IMR-90 (cell line): Measurements from ENCODE around the gene ACLY. TPM values are rescaled to one million over a fixed set of nuclear protein-coding genes. Genes with fewer than 3 reads are reported as not detected.
A peak's percentile ranks its signal among the peaks of the same experiment; 100 is the strongest.

Experiments
- ATAC-seq: fragments of 200-7000 bp; cut with Tn5 transposase; 2 replicates; pipeline ENCODE4 v1.9.1; 2020; ENCODE audit warnings: low read depth, mild to moderate bottlenecking, moderate library complexity
- BruUV-seq: library from RNA; stranded (reverse); fragments of 400-500 nt; replicated peaks from 2 replicates; lab custom pipeline; 2021; lab: Mats Ljungman, UMichigan
- CTCF ChIA-PET: fragments of 300-600 bp; formaldehyde crosslinking; extraction: SDS; loops from one replicate; lab custom pipeline; 2021; ENCODE audit warnings: antibody characterized with exemption; lab: Yijun Ruan, JAX
- POLR2A ChIA-PET: fragments of 300-600 bp; sonication (Branson Sonifier 250); formaldehyde crosslinking; loops from one replicate; lab custom pipeline; 2022; ENCODE audit warnings: antibody characterized with exemption; ENCODE audit not compliant: unreplicated experiment; lab: Charles Lee
- DNase-seq: peaks from one replicate; pipeline ENCODE4 v3.0.0; 2013
- H2AFZ ChIP-seq: replicated peaks from 2 replicates; pipeline ENCODE3; 2013; ENCODE audit warnings: low read length, mild to moderate bottlenecking; ENCODE audit not compliant: poor library complexity
- H2AK5ac ChIP-seq: 2 replicates; pipeline ENCODE4 v1.6.1; 2013; ENCODE audit warnings: low read depth, low read length, inconsistent platforms
- H2AK9ac ChIP-seq: replicated peaks from 2 replicates; pipeline ENCODE3; 2013; ENCODE audit warnings: mild to moderate bottlenecking, low read depth, low read length, moderate library complexity; ENCODE audit not compliant: poor library complexity
- H2BK120ac ChIP-seq: 2 replicates; pipeline ENCODE4 v1.6.1; 2013; ENCODE audit warnings: low read depth, low read length, inconsistent platforms
- H2BK15ac ChIP-seq: 3 replicates; pipeline ENCODE4 v1.6.1; 2013; ENCODE audit warnings: low read depth, low read length, inconsistent platforms
- H2BK20ac ChIP-seq: 2 replicates; pipeline ENCODE4 v1.6.1; 2013; ENCODE audit warnings: low read depth, mild to moderate bottlenecking, inconsistent platforms, low read length, moderate library complexity
- H2BK5ac ChIP-seq: 2 replicates; pipeline ENCODE4 v1.6.1; 2013; ENCODE audit warnings: mild to moderate bottlenecking, low read depth, low read length, inconsistent platforms; ENCODE audit not compliant: poor library complexity, severe bottlenecking
- H3K14ac ChIP-seq: replicated peaks from 2 replicates; pipeline ENCODE4 v1.6.1; 2013; ENCODE audit warnings: low read depth, low read length, inconsistent platforms
- H3K18ac ChIP-seq: 2 replicates; pipeline ENCODE4 v1.6.1; 2013; ENCODE audit warnings: low read depth, low read length, control low read depth
- H3K23ac ChIP-seq: 2 replicates; pipeline ENCODE4 v1.6.1; 2013; ENCODE audit warnings: low read depth, low read length, inconsistent platforms
- H3K27ac ChIP-seq: 2 replicates; pipeline ENCODE4 v1.5.1; 2013; ENCODE audit warnings: mild to moderate bottlenecking, control low read depth, low read length; ENCODE audit not compliant: insufficient read depth
- H3K27me3 ChIP-seq: 2 replicates; pipeline ENCODE4 v1.6.1; 2013; ENCODE audit warnings: low read length; ENCODE audit not compliant: control insufficient read depth, insufficient read depth
- H3K36me3 ChIP-seq: 2 replicates; pipeline ENCODE4 v1.6.1; 2013; ENCODE audit warnings: low read length, mixed read lengths; ENCODE audit not compliant: control insufficient read depth, insufficient read depth
- H3K4ac ChIP-seq: 2 replicates; pipeline ENCODE4 v1.6.1; 2013; ENCODE audit warnings: low read depth, low read length, inconsistent platforms
- H3K4me1 ChIP-seq: 2 replicates; pipeline ENCODE4 v1.6.1; 2013; ENCODE audit warnings: low read length, mixed read lengths; ENCODE audit not compliant: control insufficient read depth, insufficient read depth
- H3K4me2 ChIP-seq: 2 replicates; pipeline ENCODE4 v1.6.1; 2013; ENCODE audit warnings: low read depth, mild to moderate bottlenecking, control low read depth, low read length, moderate library complexity
- H3K4me3 ChIP-seq: 2 replicates; pipeline ENCODE4 v1.5.1; 2013; ENCODE audit warnings: low read depth, mild to moderate bottlenecking, control low read depth, low read length, moderate library complexity; ENCODE audit not compliant: insufficient read depth
- H3K56ac ChIP-seq: 2 replicates; pipeline ENCODE4 v1.6.1; 2013; ENCODE audit warnings: low read length, inconsistent platforms; ENCODE audit not compliant: insufficient read depth; ENCODE audit errors: extremely low read depth
- H3K79me1 ChIP-seq, 2 experiments: 2 replicates each; pipeline ENCODE4 v1.6.1; 2013; ENCODE audit warnings: low read length in 2 of 2, inconsistent platforms in 1 of 2, low read depth in 1 of 2
- H3K9ac ChIP-seq: 2 replicates; pipeline ENCODE4 v1.6.1; 2013; ENCODE audit warnings: low read depth, low read length, control low read depth
- H3K9me1 ChIP-seq: 2 replicates; pipeline ENCODE4 v1.6.1; 2013; ENCODE audit warnings: low read length, inconsistent platforms; ENCODE audit not compliant: insufficient read depth
- H3K9me3 ChIP-seq: 2 replicates; pipeline ENCODE4 v1.6.1; 2013; ENCODE audit warnings: low read length; ENCODE audit not compliant: control insufficient read depth, insufficient read depth
- H4K20me1 ChIP-seq: 2 replicates; pipeline ENCODE4 v1.6.1; 2013; ENCODE audit warnings: low read length, inconsistent platforms; ENCODE audit not compliant: insufficient read depth
- H4K5ac ChIP-seq: 2 replicates; pipeline ENCODE4 v1.6.1; 2013; ENCODE audit warnings: mild to moderate bottlenecking, low read depth, low read length, control low read depth
- H4K8ac ChIP-seq, 2 experiments: 2 replicates each; pipeline ENCODE4 v1.6.1; 2013; ENCODE audit warnings: low read depth in 2 of 2, low read length in 2 of 2, control low read depth in 1 of 2, inconsistent platforms in 1 of 2
- H4K91ac ChIP-seq: 2 replicates; pipeline ENCODE4 v1.6.1; 2013; ENCODE audit warnings: low read depth, low read length, inconsistent platforms; ENCODE audit not compliant: insufficient read depth
- MAFK ChIP-seq: IDR thresholded peaks from 2 replicates; pipeline ENCODE4 v1.6.1; 2012; ENCODE audit warnings: low read depth, low read length, improper control_type of control experiment
- MXI1 ChIP-seq: IDR thresholded peaks from 2 replicates; pipeline ENCODE4 v1.6.1; 2012; ENCODE audit warnings: low read depth, mild to moderate bottlenecking, low read length, moderate library complexity, borderline replicate concordance
- WGBS, 2 experiments: methylation state at CpG; one replicate each; pipeline versions ENCODE4 v1.1.5 to v1.1.7; 2013; ENCODE audit warnings: missing lambda C conversion rate in 2 of 2; ENCODE audit not compliant: insufficient read length in 1 of 2; ENCODE audit errors: extremely low coverage in 2 of 2; 5-methylcytosine and 5-hydroxymethylcytosine counted together
- dilution Hi-C: fragments of 300-500 bp; cut with HindIII; formaldehyde crosslinking; loops from one replicate; pipeline ENCODE4 v1.14.3; 2018; ENCODE audit warnings: low sequenced_read_pairs; ENCODE audit not compliant: unreplicated experiment
- in situ Hi-C: fragments of 300-500 bp; cut with MboI; formaldehyde crosslinking; loops from 3 replicates; pipeline ENCODE4 v1.14.3; 2019; ENCODE audit warnings: low sequenced_read_pairs, inconsistent platforms, mixed read lengths
- intact Hi-C: fragments of 100-400 bp; cut with micrococcal nuclease; formaldehyde crosslinking; loops from 2 replicates; pipeline ENCODE4 v1.10.0; 2022
- polyA plus RNA-seq, 3 experiments: library from polyadenylated mRNA; depleted of rRNA; stranded (reverse); fragments of >200 nt; gene quantifications; 2 replicates each; pipeline ENCODE4 v1.2.3, GENCODE V29; 2012; ENCODE audit warnings: low replicate concordance in 1 of 3
- total RNA-seq: library from RNA; depleted of rRNA; stranded (reverse); fragments of >200 nt; gene quantifications from 2 replicates; pipeline ENCODE4 v1.2.3, GENCODE V29; 2012

Gene ACLY
- total and polyA plus RNA-seq, 2 of the 4 experiments (the other 2 are of a cell fraction), result 167 to 230 TPM

DNA sequence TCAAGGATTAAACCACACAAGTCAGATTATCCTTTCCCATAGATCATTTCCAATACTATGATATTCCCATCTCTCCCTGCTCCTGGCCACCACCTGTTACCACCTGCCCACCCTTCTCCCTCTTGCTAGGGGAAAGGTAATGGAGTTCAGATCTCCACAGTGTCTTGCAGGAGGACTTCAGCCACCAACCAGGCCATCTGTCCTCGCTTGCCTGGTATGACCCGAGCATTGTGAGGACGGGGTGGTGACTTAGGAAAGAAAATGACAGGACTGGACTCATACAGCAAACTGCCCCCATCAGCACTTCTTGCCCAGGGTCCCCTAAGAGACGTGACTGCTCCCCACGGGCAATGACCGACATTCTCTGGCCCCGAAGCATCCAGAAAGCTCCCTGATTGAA is 95.2 kb downstream of the ACLY start:
- H3K56ac ChIP-seq, result no peak overlapping the region
- H2BK15ac ChIP-seq, result no peak overlapping the region
- no peak overlapping the region for H2BK20ac ChIP-seq
- no peak overlapping the region for H3K9ac ChIP-seq
- H3K18ac ChIP-seq, result no peak overlapping the region
- H3K36me3 ChIP-seq, result peaks cover 45% of the 10 kb centered on the region
- no peak overlapping the region for H2BK120ac ChIP-seq
- peaks cover 2% of the 10 kb centered on the region; the same call in 1 of the 2 replicates for H3K4me1 ChIP-seq
- H2AK9ac ChIP-seq, result peak overlapping the region; percentile 28
- TF ChIP-seq MXI1 (no peak), MAFK (peak; percentile 11; the same call in 1 of the 2 replicates)
- ATAC-seq (no peak), DNase-seq (no peak)
- no peak overlapping the region for H4K5ac ChIP-seq
- peak overlapping the region in 1 of 2 experiments; percentile 40; a peak in 1 of 4 replicates for H4K8ac ChIP-seq
- intact Hi-C loops (no loop called here), dilution Hi-C loops (no loop called here), in situ Hi-C loops (no loop called here)
- no peak overlapping the region for H2BK5ac ChIP-seq
- H3K14ac ChIP-seq, result no peak overlapping the region
- no peak overlapping the region for H3K27ac ChIP-seq
- peak overlapping the region; percentile 31; the same call in 1 of the 2 replicates for H2AK5ac ChIP-seq
- ChIA-PET POLR2A (interaction anchor here (0.6 to 1.5 kb wide), 2 partner anchors 9 to 25 kb away, joined by 3 to 7 read pairs; no protein-coding TSS in a partner anchor), CTCF (no interaction called here)
- no peak overlapping the region for H4K91ac ChIP-seq
- H4K20me1 ChIP-seq, result peaks cover 31% of the 10 kb centered on the region
- H3K4ac ChIP-seq, result no peak overlapping the region
- no peak overlapping the region for H3K4me2 ChIP-seq
- WGBS, 2 experiments, result 95% methylated on average over 3 of the region's 7 CpGs; no CpG with 5 or more reads in 1 of the 2 experiments
- H2AFZ ChIP-seq, result no peak overlapping the region
- H3K4me3 ChIP-seq, result no peak overlapping the region
- H3K23ac ChIP-seq, result no peak overlapping the region
- peaks cover 6 to 38% of the 10 kb centered on the region in 2 experiments for H3K79me1 ChIP-seq
- no peaks in the 10 kb centered on the region for H3K27me3 ChIP-seq
- H3K9me3 ChIP-seq, result no peaks in the 10 kb centered on the region
- H3K9me1 ChIP-seq, result peaks cover 9% of the 10 kb centered on the region
- BruUV-seq, result no TSS peak
